A549 (cell line): Measurements from ENCODE around the gene GNAL. TPM values are rescaled to one million over a fixed set of nuclear protein-coding genes. Genes with fewer than 3 reads are reported as not detected.

Experiments used
- ATAC-seq, 2 experiments: fragments of 200-7000 bp in 1 of 2; fragments of >200 bp in 1 of 2; cut with Nextera tagmentation in 1 of 2; cut with Tn5 transposase in 1 of 2; 3 replicates each; pipeline versions ENCODE4 v1.8.0 to v1.9.1; 2018 to 2020; ENCODE audit warnings: mild to moderate bottlenecking in 1 of 2, moderate library complexity in 1 of 2
- CTCF ChIA-PET: fragments of 300-600 bp; sonication (Branson Sonifier 250); formaldehyde crosslinking; extraction: SDS; loops from one replicate; lab custom pipeline; 2021; ENCODE audit warnings: antibody characterized with exemption, inconsistent platforms; lab: Yijun Ruan, JAX
- POLR2A ChIA-PET: fragments of 350-600 bp; formaldehyde crosslinking; extraction: SDS; loops from one replicate; lab custom pipeline; 2021; ENCODE audit warnings: antibody characterized with exemption, inconsistent platforms; lab: Yijun Ruan, JAX
- DNase-seq, 2 experiments: peaks; one replicate each; pipeline versions ENCODE4 v3.0.0 to v3.0.0-alpha.2; 2011 to 2016; ENCODE audit warnings: low read depth in 1 of 2, low spot score in 1 of 2
- FAIRE-seq: peaks from 2 replicates; lab custom pipeline; 2011; peaks lifted over from hg19 to GRCh38; lab: Jason Lieb, UNC
- H3K27ac ChIP-seq, 2 experiments: fragments of >200 bp; sonication (Bioruptor Twin); formaldehyde crosslinking; 3 replicates each; pipeline ENCODE4 v1.5.1; 2016 to 2017
- H3K4me1 ChIP-seq: fragments of >200 bp; sonication (Bioruptor Twin); formaldehyde crosslinking; 3 replicates; pipeline ENCODE4 v1.6.1; 2016
- H3K4me2 ChIP-seq: fragments of >200 bp; sonication (Bioruptor Twin); formaldehyde crosslinking; 3 replicates; pipeline ENCODE4 v1.6.1; 2016
- H3K4me3 ChIP-seq: fragments of >200 bp; sonication (Bioruptor Twin); formaldehyde crosslinking; 3 replicates; pipeline ENCODE4 v1.5.1; 2016
- H3K9me3 ChIP-seq: fragments of >200 bp; sonication (Bioruptor Twin); formaldehyde crosslinking; 3 replicates; pipeline ENCODE4 v1.6.1; 2016
- ATOH8 ChIP-seq: fragments of 250-450 bp; sonication (Bioruptor Pico); IDR thresholded peaks from 2 replicates; pipeline ENCODE4 v1.5.0; 2020; ENCODE audit warnings: low read depth, mild to moderate bottlenecking, moderate library complexity
- CHD2 ChIP-seq: fragments of 150-350 bp; IDR thresholded peaks from 2 replicates; pipeline ENCODE4 v1.6.1; 2014; ENCODE audit warnings: low read length; ENCODE audit not compliant: partially characterized antibody
- ELK1 ChIP-seq: fragments of 150-350 bp; IDR thresholded peaks from 2 replicates; pipeline ENCODE4 v1.6.1; 2014; ENCODE audit warnings: low read depth, mild to moderate bottlenecking, low read length
- EP300 ChIP-seq, 2 experiments: fragments of >200 bp; sonication (Bioruptor Twin); formaldehyde crosslinking; IDR thresholded peaks; 2 replicates in 1 of 2; 3 replicates in 1 of 2; pipeline ENCODE4 v1.6.1; 2016 to 2017
- FOXS1 ChIP-seq: fragments of 250-450 bp; sonication (Bioruptor Pico); IDR thresholded peaks from 2 replicates; pipeline ENCODE4 v1.5.0; 2020; ENCODE audit warnings: mild to moderate bottlenecking, moderate library complexity
- HES2 ChIP-seq: fragments of >200 bp; sonication (Bioruptor Twin); formaldehyde crosslinking; IDR thresholded peaks from 2 replicates; pipeline ENCODE4 v1.6.1; 2016
- HEYL ChIP-seq: fragments of 250-450 bp; sonication (Bioruptor Pico); IDR thresholded peaks from 2 replicates; pipeline ENCODE4 v1.8.0; 2021; ENCODE audit warnings: mild to moderate bottlenecking, moderate library complexity
- MAFK ChIP-seq: fragments of 450-650 bp; IDR thresholded peaks from 2 replicates; pipeline ENCODE4 v1.6.1; 2014; ENCODE audit not compliant: partially characterized antibody
- MAZ ChIP-seq: fragments of 150-350 bp; IDR thresholded peaks from 2 replicates; pipeline ENCODE4 v1.6.1; 2014; ENCODE audit warnings: antibody characterized with exemption, low read depth, low read length, borderline replicate concordance
- POLR2A ChIP-seq: IDR thresholded peaks from 2 replicates; pipeline ENCODE4 v1.6.1; 2012; ENCODE audit warnings: mild to moderate bottlenecking, low read length
- REST ChIP-seq: fragments of 200-600 bp; sonication (generic); IDR thresholded peaks from 2 replicates; pipeline ENCODE4 v1.6.1; 2016; ENCODE audit warnings: antibody characterized with exemption, mild to moderate bottlenecking, moderate library complexity
- RNF2 ChIP-seq: fragments of 200-600 bp; sonication (generic); IDR thresholded peaks from 2 replicates; pipeline ENCODE4 v1.6.1; 2016; ENCODE audit warnings: low read depth, mild to moderate bottlenecking, antibody characterized with exemption, moderate library complexity, borderline replicate concordance
- WGBS: methylation state at CpG from one replicate; pipeline ENCODE4 v1.1.6; 2017; ENCODE audit errors: missing lambda C conversion rate; 5-methylcytosine and 5-hydroxymethylcytosine counted together
- polyA plus RNA-seq, 4 experiments: library from polyadenylated mRNA; depleted of rRNA in 3 of 4; stranded (reverse); fragments of >200 nt; fragmentation: RNase III in 1 of 4; extraction: RNeasy Plus Mini Kit Qiagen cat#74134 plus additional on column Dnase treatment in 1 of 4; gene quantifications; 2 replicates in 3 of 4; 3 replicates in 1 of 4; pipeline ENCODE4 v1.2.3, GENCODE V29; 2011 to 2017
- TF ChIP-seq, protein P1 (sequence below): IDR thresholded peaks from 2 replicates; pipeline ENCODE4 v1.6.1; 2012

GNAL gene
- polyA plus RNA-seq, 2 of the 4 experiments (the other 2 are of a cell fraction) = 5.1 to 12.9 TPM

- CTCF ChIA-PET = no interaction called here
- DNase-seq (no peak), FAIRE-seq (no peak), ATAC-seq (no peak)
- no peak overlapping the region for H3K4me3 ChIP-seq
- H3K9me3 ChIP-seq = no peaks in the 10 kb centered on the region
- H3K27ac ChIP-seq = no peak overlapping the region
- WGBS = 76% methylated on average over 7 of the region's 7 CpGs
- TF ChIP-seq ELK1 (no peak), RNF2 (no peak), CHD2 (no peak), ATOH8 (no peak), REST (no peak), FOXS1 (CRISPR knock-in tag) (no peak), MAFK (no peak), HES2 (no peak), POLR2A (no peak)
- TF ChIP-seq, protein P1, sequence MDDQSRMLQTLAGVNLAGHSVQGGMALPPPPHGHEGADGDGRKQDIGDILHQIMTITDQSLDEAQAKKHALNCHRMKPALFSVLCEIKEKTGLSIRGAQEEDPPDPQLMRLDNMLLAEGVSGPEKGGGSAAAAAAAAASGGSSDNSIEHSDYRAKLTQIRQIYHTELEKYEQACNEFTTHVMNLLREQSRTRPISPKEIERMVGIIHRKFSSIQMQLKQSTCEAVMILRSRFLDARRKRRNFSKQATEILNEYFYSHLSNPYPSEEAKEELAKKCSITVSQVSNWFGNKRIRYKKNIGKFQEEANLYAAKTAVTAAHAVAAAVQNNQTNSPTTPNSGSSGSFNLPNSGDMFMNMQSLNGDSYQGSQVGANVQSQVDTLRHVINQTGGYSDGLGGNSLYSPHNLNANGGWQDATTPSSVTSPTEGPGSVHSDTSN = no peak
- TF ChIP-seq, all 56 proteins: peak for 0
- Histone ChIP-seq H3K4me2 (no peak overlapping the region), H3K4me1 (no peaks in the 10 kb centered on the region)
- POLR2A ChIA-PET = no interaction called here
These were observed 7.4 kb downstream of the GNAL start for GRCh38 chr18:11696451-11696850.

DNA sequence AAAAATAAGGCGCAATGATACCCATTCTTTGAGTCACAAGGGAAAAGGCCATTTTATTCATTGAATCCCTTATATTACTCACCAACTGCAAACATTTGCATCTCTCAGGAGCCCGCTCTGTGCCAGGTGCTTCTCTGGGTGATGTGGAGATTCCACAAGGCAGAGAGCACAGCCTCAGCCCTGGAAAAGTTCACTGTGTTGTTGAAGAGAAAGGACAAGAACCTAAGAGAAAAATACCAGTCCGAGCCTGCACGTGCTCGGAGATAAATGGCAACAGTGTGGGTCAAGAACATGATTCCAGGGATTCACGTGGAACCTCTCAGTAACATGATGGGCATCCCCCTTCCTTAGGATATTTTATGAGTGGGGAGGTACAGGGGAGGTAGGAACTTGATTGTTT lies 11.8 kb downstream of the GNAL start:
- Histone ChIP-seq H3K4me2 (no peak overlapping the region), H3K4me3 (no peak overlapping the region), H3K4me1 (no peaks in the 10 kb centered on the region), H3K27ac (no peak overlapping the region), H3K9me3 (no peaks in the 10 kb centered on the region)
- no peak for ATAC-seq
- TF ChIP-seq HEYL (CRISPR knock-in tag) (no peak), RNF2 (no peak), REST (no peak), EP300 (IDR thresholded peaks at IDR 0.05) (no peak), MAFK (no peak), MAZ (no peak)
- WGBS = 75% methylated on average over 6 of the region's 6 CpGs
- POLR2A ChIA-PET = no interaction called here
- no peak for FAIRE-seq
- CTCF ChIA-PET = interaction anchor here (1.1 kb wide), 1 partner anchor 12 kb away, joined by 3 read pairs; the partner anchor contains the start of gene GNAL
- no peak for DNase-seq
